GM18499 (cell line): ENCODE results near the gene AOX1.
"Not testable (repeated sequence)": the region's sequence is repeated elsewhere in the genome, so short reads cannot be mapped to it uniquely, and the experiment has no call there.

Source experiments
- ATAC-seq: cut with Tn5 transposase; IDR thresholded peaks from one replicate; pipeline ENCODE4 v1.9.1; 2021; ENCODE audit warnings: moderate number of reproducible peaks; ENCODE audit not compliant: insufficient read depth, unreplicated experiment

AOX1 gene

GRCh38 chr2:200693836-200694470 lies 108.1 kb downstream of the AOX1 start:
- ATAC-seq: no peak

GRCh38 chr2:200695191-200695590 lies 109.4 kb downstream of the AOX1 start:
- ATAC-seq: no peak

- ATAC-seq: no peak
Observed at GRCh38 chr2:200695601-200696000, 109.8 kb downstream of the AOX1 start.

- no peak for ATAC-seq
Observed at GRCh38 chr2:200698217-200698616, 112.4 kb downstream of the AOX1 start.

GRCh38 chr2:200699310-200699709 lies 113.5 kb downstream of the AOX1 start:
- no peak for ATAC-seq

- ATAC-seq: no peak
Observed at GRCh38 chr2:200700856-200701255, 115.0 kb downstream of the AOX1 start.

- no peak for ATAC-seq
Observed at GRCh38 chr2:200702044-200702443, 116.2 kb downstream of the AOX1 start.

GRCh38 chr2:200702646-200703118 lies 116.9 kb downstream of the AOX1 start:
- no peak for ATAC-seq

GRCh38 chr2:200703127-200703925 lies 117.5 kb downstream of the AOX1 start:
- ATAC-seq: no peak

- ATAC-seq: no peak
Observed at GRCh38 chr2:200703926-200704637, 118.3 kb downstream of the AOX1 start.

GRCh38 chr2:200705305-200706041 lies 119.7 kb downstream of the AOX1 start:
- ATAC-seq: no peak

- no peak for ATAC-seq
Observed at GRCh38 chr2:200708943-200709342, 123.1 kb downstream of the AOX1 start.

GRCh38 chr2:200713003-200713703 lies 127.3 kb downstream of the AOX1 start:
- peak; percentile 98 for ATAC-seq

- ATAC-seq: no peak
Observed at GRCh38 chr2:200713704-200714064, 127.9 kb downstream of the AOX1 start.

- not testable (repeated sequence) for ATAC-seq
Observed at GRCh38 chr2:200715014-200715413, 129.2 kb downstream of the AOX1 start.

- no peak for ATAC-seq
Observed at GRCh38 chr2:200716386-200716785, 130.6 kb downstream of the AOX1 start.
